Measurements from ENCODE around the gene TARS3. TPM values are rescaled to one million over a fixed set of nuclear protein-coding genes. Genes with fewer than 3 reads are reported as not detected.

TARS3 gene
- total and polyA plus RNA-seq, 8 donors = 9.3 to 30.2 (median 26.1) TPM

GRCh38 chr15:101692801-101693598 lies 31.3 kb downstream of the TARS3 start:
- no peak for TF ChIP-seq CTCF (IDR thresholded peaks at IDR 0.05)
- no peaks in the 10 kb centered on the region for H3K27me3 ChIP-seq
- no peaks in the 10 kb centered on the region for H3K4me1 ChIP-seq
- peaks cover 0 to 31% of the 10 kb centered on the region in 2 donors for H3K36me3 ChIP-seq
- no peaks in the 10 kb centered on the region for H3K9me3 ChIP-seq
- peak; percentile 45 for ATAC-seq
- H3K4me3 ChIP-seq = no peak overlapping the region
- DNase-seq = no peak
- no peak overlapping the region for H3K27ac ChIP-seq
- intact Hi-C loops (cut with DNase I) = no loop called here

- H3K36me3 ChIP-seq = peaks cover 0 to 10% of the 10 kb centered on the region in 2 donors
- ATAC-seq (no peak), DNase-seq (no peak)
- no peak for TF ChIP-seq CTCF (IDR thresholded peaks at IDR 0.05)
- no peak overlapping the region for H3K4me3 ChIP-seq
- H3K27ac ChIP-seq = no peak overlapping the region
- H3K4me1 ChIP-seq = no peaks in the 10 kb centered on the region
- H3K9me3 ChIP-seq = no peaks in the 10 kb centered on the region
- no peaks in the 10 kb centered on the region for H3K27me3 ChIP-seq
- intact Hi-C loops (cut with DNase I) = no loop called here
These were observed 34.4 kb downstream of the TARS3 start for GRCh38 chr15:101689901-101690300.

GRCh38 chr15:101686718-101687117 lies 37.6 kb downstream of the TARS3 start:
- no peaks in the 10 kb centered on the region for H3K4me1 ChIP-seq
- no peak for TF ChIP-seq CTCF (IDR thresholded peaks at IDR 0.05)
- intact Hi-C loops (cut with DNase I) = no loop called here

GRCh38 chr15:101684877-101685276 lies 39.4 kb downstream of the TARS3 start:
- Histone ChIP-seq H3K4me3 (no peak overlapping the region), H3K4me1 (no peaks in the 10 kb centered on the region)
- intact Hi-C loops (cut with DNase I) = no loop called here

More at GRCh38 chr15:101686718-101687117, 37.6 kb downstream of the TARS3 start:
- DNase-seq (no peak), ATAC-seq (no peak)
- H3K9me3 ChIP-seq = no peaks in the 10 kb centered on the region
- peaks cover 0 to 12% of the 10 kb centered on the region in 2 donors for H3K36me3 ChIP-seq
- H3K27ac ChIP-seq = no peak overlapping the region
- H3K4me3 ChIP-seq = no peak overlapping the region
- no peaks in the 10 kb centered on the region for H3K27me3 ChIP-seq

More at GRCh38 chr15:101684877-101685276, 39.4 kb downstream of the TARS3 start:
- ATAC-seq (no peak), DNase-seq (no peak)
- Histone ChIP-seq H3K27ac (no peak overlapping the region), H3K9me3 (no peaks in the 10 kb centered on the region), H3K36me3 (peaks cover 0 to 12% of the 10 kb centered on the region in 2 donors), H3K27me3 (no peaks in the 10 kb centered on the region)
- no peak for TF ChIP-seq CTCF (IDR thresholded peaks at IDR 0.05)

Data from left lung (tissue), 10 donors.